Putamen (tissue), 1 donor: ENCODE measurements around the gene PGA5.
"Not testable (repeated sequence)": the region's sequence is repeated elsewhere in the genome, so short reads cannot be mapped to it uniquely, and the experiment has no call there.

ENCODE experiments used
- DNase-seq: peaks from one replicate; pipeline ENCODE4 v3.0.0-alpha.2; 2016; ENCODE audit warnings: low spot score

Gene PGA5

GRCh38 chr11:61240875-61241274, at the start of gene PGA5:
Gene PGA5 (plus strand): TSS chr11:61241175. CDS start chr11:61241227, 52 bp downstream.
- not testable (repeated sequence) for DNase-seq

DNA sequence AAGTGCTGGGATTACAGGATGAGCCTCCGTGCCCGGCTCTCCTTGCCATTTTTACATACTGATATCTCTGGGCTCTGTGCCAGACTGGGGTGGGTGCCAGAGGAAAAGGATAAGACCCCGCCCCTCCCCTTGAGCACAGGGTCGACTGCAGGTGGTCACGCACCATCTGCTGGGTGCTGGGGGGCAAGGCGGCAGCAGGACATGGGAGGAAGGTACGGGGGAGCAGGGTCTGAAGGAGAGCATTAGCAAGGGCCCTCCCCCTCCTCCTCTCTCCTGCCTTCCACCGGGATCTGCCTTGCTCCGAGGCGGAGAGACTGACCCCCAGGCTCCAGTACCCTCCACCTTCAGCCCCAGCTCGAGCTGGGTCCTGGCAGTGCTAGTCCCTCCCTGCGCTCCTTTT, 47.4 kb upstream of the PGA5 start:
- DNase-seq: no peak

- no peak for DNase-seq
Observed at GRCh38 chr11:61194169-61194671, 46.8 kb upstream of the PGA5 start.

- DNase-seq: no peak
Observed at GRCh38 chr11:61194981-61195695, 45.8 kb upstream of the PGA5 start.

DNA sequence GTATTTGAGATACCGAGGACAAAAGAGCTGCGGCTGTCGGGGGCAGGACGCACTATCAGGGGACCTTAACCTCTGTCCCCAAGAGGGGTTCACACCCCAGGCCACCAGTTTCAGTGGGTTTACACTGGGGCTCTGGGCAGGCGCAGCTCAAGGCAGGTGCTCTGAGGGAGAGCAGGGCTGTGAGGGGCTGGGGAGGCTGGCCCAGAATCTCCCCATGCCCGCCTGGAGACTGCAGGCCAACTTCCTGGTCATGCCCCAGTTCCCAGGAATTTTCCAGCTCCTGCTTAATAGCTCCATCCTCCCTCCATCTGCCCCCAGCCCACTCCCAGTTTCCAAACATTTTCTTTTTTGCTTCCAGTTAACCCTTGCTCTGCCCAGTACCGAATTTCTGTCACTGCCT, 45.3 kb upstream of the PGA5 start:
- DNase-seq: no peak

DNA sequence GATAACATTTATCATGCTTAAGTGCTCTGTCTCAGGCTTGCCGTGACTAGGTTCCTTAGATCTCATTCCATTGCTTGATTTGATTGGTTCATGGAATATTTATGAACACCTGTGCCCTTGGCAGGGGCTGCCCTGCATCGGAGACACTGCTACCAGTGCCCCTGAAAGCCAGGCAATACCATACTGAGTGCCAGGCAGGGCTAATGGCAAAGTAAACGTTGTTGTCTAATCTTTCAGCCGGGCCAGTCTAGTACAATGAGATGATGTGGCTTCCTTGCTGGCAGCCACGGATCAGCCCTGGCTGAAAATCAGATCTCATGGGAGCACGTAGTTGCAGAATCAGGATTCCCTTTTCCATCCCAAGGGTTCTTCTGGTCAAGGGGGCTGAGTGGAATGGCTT, 42.6 kb upstream of the PGA5 start:
- DNase-seq: no peak

DNA sequence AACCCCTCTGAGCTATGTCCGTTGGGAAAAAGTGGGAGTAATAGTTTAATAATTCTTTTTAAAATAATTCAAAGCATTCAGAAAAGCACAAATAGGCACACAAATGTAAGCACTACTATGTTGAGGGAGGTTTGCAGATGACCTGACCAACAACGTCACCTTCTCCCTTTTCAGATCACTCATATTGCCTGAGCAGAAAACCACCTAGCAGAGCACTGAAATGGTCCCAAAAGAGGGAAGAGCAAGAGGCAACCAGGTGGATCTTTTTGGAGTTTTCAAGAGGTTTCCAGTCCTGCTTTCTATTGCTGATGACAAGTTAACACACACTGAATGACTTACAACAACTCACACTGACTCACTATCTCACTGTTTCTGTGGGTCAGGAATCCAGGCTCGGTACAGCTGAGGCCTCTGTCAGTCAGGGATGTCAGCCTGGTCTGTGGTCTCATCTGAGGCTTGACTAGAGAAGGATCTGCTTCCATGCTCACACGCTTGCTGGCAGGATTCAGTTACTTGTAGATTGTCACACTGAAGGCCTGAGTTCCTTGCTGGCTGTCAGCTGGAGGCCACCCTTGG, 41.9 kb upstream of the PGA5 start:
- DNase-seq: no peak

DNA sequence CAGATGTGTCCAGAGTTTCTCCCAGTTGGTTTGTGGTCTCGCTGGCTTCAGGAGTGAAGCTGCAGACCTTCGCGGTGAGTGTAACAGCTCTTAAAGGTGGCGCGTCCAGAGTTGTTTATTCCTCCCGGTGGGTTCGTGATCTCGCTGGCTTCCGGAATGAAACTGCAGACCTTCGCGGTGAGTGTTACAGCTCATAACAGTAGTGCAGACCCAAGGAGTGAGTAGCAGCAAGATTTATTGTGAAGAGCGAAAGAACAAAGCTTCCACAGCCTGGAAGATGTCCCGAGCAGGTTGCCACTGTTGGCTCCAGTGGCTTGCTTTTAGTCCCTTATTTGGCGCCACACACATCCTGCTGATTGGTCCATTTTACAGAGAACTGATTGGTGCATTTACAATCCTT, 39.5 kb upstream of the PGA5 start:
- DNase-seq: no peak

- not testable (repeated sequence) for DNase-seq
Observed at GRCh38 chr11:61202950-61203746, 37.8 kb upstream of the PGA5 start, which contains the start of gene PGA3. Gene PGA3 (plus strand): TSS chr11:61203515. CDS start chr11:61203565, 50 bp downstream.

DNA sequence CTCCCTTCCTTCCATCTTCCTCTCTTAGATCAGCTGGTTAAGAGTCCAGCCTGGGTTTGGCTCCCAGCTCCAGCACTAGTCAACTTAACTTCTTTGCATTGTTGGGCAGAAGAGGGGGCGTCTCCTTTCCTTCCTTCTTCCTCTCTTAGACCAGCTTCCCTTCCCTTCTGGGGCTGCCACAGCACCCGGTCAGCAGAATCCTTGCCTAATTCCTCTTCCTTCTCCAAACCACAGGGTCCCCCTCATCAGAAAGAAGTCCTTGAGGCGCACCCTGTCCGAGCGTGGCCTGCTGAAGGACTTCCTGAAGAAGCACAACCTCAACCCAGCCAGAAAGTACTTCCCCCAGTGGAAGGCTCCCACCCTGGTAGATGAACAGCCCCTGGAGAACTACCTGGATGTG, 37.1 kb upstream of the PGA5 start:
- not testable (repeated sequence) for DNase-seq

DNA sequence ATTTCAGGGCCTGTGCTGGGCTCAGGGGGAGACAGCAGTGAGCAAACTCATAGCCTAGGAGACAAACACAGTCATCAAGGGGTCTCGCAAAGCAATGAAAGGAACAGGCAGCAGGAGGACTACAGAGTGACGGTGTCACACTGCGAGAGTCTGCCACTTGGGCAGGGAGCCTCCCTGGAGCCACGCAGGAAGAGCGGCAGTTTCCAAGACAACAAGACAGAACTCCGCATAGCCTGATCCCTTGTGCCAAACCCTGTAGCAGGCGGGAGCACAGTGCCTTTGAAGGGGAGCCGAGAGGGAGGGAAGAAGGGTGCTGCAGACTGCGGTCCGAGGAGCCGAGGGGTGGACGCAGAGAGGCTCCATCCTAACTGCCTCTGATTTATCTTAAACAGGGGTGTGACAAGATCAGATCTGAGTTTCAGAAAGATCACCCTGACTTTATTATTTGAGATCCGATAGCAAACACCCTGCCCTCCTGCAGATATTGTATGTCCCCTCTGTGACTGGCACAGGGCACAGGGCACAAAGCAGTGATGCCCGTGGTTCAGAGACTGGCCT, 36.4 kb upstream of the PGA5 start:
- DNase-seq: not testable (repeated sequence)

- not testable (repeated sequence) for DNase-seq
Observed at GRCh38 chr11:61207636-61208310, 33.2 kb upstream of the PGA5 start.

- not testable (repeated sequence) for DNase-seq
Observed at GRCh38 chr11:61210629-61211028, 30.3 kb upstream of the PGA5 start.

DNA sequence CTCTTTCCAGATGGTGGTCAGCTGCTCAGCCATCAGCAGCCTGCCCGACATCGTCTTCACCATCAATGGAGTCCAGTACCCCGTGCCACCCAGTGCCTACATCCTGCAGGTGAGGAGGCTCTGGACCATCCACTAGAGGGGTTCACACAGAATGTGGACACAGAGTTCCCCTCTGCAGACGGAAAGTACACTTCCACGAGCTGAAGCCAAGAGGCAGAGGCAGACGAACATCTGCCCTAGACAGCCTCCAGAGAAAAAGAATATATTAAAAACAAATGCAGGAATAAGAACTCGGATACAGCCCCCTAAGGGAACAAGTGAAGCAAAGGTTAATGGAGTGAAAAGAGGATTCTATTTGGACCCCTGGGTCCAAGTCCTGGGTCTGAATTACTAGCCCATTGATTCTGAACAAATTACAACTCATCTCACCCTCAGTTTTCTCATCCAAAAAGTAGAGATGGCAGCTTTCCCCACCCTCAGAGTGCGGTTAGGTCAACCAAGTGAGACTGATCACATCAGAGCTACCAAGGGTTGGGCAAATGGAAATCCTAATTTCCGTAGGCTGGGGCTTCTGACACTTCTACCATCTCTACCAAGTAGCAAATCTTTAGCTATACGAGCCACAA, 29.5 kb upstream of the PGA5 start:
- not testable (repeated sequence) for DNase-seq

DNA sequence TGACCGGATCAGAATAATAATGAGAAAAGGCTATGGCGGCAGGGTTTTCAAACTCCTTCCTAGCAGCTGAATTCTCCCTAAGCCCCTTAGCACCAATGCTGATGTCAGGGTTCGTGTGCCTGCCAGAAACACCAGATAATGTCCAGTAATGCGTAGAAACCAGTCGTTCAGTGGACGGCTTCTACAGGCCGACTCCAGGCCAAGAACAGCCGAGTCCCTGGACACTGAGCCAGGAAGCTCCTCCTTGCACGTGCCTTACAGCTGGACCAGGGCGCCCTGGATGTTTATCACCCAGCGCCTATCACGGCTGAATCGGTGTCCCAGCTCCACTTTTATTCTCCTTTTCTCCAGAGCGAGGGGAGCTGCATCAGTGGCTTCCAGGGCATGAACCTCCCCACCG, 28.8 kb upstream of the PGA5 start:
- not testable (repeated sequence) for DNase-seq

DNA sequence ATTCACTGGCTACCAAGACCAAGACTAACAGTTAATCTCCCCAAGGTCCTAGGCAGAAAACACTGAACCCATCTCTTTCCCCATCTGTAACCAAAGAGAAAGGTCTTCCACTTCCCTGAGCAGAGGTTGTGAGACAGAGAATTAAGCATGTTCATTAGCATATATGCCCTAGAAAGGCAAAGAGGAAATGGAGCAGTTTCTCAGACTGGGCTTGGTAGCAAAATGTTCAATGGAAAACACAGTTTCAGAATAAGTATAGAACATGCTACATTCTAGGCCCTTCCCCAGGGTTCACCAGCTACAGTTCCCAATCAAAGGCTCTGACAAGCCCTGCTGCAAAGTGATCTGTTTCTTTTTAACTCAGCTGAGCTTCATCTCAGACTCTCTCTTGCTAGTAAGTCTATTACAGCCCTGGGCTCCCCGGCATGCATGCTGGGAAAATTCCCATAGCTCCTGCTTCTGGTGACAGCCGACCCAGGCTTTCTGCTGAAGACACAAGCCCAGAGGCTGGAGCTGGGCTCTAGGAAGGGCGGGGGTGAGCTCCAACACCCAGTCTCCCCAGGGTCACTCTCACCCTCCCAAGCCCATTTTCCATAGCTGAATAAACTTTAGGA, 27.2 kb upstream of the PGA5 start:
- not testable (repeated sequence) for DNase-seq

DNA sequence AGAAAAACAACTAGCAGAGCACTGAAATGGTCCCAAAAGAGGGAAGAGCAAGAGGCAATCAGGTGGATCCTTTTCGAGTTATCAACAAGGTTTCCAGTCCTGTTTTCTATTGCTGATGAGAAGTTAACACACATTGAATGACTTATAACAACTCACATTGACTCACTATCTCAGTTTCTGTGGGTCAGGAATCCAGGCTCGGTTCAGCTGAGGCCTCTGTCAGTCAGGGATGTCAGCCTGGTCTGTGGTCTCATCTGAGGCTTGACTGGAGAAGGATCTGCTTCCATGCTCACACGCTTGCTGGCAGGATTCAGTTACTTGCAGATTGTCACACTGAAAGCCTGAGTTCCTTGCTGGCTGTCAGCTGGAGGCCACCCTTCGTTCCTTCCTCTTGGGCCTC, 22.7 kb upstream of the PGA5 start:
- DNase-seq: not testable (repeated sequence)

- not testable (repeated sequence) for DNase-seq
Observed at GRCh38 chr11:61219016-61219415, 22.0 kb upstream of the PGA5 start.

DNA sequence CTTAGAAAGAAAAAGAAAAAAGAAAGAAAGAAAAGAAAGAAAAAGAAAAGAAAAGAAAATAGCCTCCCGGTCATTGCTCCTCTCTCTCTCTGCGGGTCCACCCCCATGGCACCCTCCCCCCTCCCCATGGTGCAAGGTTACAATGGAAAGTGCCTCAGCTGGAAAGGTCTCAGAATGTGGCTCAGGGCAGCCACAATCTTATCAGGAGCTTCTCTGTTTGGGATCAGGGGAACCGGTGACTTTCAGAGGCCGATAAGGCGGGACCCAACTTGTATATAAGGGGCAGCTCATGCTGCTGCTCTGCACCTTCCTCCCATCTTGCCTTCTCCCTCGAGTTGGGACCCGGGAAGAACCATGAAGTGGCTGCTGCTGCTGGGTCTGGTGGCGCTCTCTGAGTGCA, 18.9 kb upstream of the PGA5 start, which contains the start of gene PGA4:
PGA4 (plus strand) TSS at position 301 of the 400 bp plus-strand sequence; CDS start at position 355, 54 bp downstream.
- DNase-seq: not testable (repeated sequence)

DNA sequence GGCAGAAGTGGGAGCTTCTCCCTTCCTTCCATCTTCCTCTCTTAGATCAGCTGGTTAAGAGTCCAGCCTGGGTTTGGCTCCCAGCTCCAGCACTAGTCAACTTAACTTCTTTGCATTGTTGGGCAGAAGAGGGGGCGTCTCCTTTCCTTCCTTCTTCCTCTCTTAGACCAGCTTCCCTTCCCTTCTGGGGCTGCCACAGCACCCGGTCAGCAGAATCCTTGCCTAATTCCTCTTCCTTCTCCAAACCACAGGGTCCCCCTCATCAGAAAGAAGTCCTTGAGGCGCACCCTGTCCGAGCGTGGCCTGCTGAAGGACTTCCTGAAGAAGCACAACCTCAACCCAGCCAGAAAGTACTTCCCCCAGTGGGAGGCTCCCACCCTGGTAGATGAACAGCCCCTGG, 18.3 kb upstream of the PGA5 start:
- not testable (repeated sequence) for DNase-seq
